ENCODE measurements around the gene PLA2G4C. TPM values are rescaled to one million over a fixed set of nuclear protein-coding genes. Genes with fewer than 3 reads are reported as not detected.

The PLA2G4C gene
- total and polyA plus RNA-seq, 2 donors from 2014 or later: 11.0 to 16.5 TPM

- TF ChIP-seq CTCF (IDR thresholded peaks at IDR 0.05; ENCODE audit: borderline replicate concordance, extremely low read depth, insufficient read depth): no peak
- Histone ChIP-seq H3K4me3 (ENCODE audit: low read length in 3 of 3) (no peak overlapping the region), H3K9ac (ENCODE audit: low read length in 3 of 3) (no peak overlapping the region), H3K27ac (ENCODE audit: low read depth in 2 of 2, low read length in 2 of 2) (no peak overlapping the region), H3K9me3 (ENCODE audit: control insufficient read depth in 2 of 3, insufficient read depth in 1 of 3, low read length in 3 of 3) (no peaks in the 10 kb centered on the region), H3K36me3 (ENCODE audit: control insufficient read depth in 2 of 3, insufficient read depth in 3 of 3, low read length in 3 of 3) (no peaks in the 10 kb centered on the region), H3K27me3 (ENCODE audit: control insufficient read depth, insufficient read depth, low read length) (no peaks in the 10 kb centered on the region), H3K4me1 (ENCODE audit: control insufficient read depth in 2 of 3, insufficient read depth in 2 of 3, low read depth in 1 of 3, low read length in 3 of 3) (no peaks in the 10 kb centered on the region)
- intact Hi-C loops (cut with DNase I): no loop called here
- no peak for FAIRE-seq
- no peak for DNase-seq
Measured at GRCh38 chr19:48060381-48060780, 50.2 kb downstream of the PLA2G4C start.

- Histone ChIP-seq H3K4me3 (ENCODE audit: low read length in 3 of 3) (no peak overlapping the region), H3K9ac (ENCODE audit: low read length in 3 of 3) (no peak overlapping the region), H3K9me3 (ENCODE audit: control insufficient read depth in 2 of 3, insufficient read depth in 1 of 3, low read length in 3 of 3) (no peaks in the 10 kb centered on the region), H3K36me3 (ENCODE audit: control insufficient read depth in 2 of 3, insufficient read depth in 3 of 3, low read length in 3 of 3) (no peaks in the 10 kb centered on the region), H3K27me3 (ENCODE audit: control insufficient read depth, insufficient read depth, low read length) (no peaks in the 10 kb centered on the region), H3K27ac (ENCODE audit: low read depth in 2 of 2, low read length in 2 of 2) (no peak overlapping the region), H3K4me1 (ENCODE audit: control insufficient read depth in 2 of 3, insufficient read depth in 2 of 3, low read depth in 1 of 3, low read length in 3 of 3) (no peaks in the 10 kb centered on the region)
- FAIRE-seq: no peak
- peak in 1 of 5 donors; percentile 18 for DNase-seq
- no peak for TF ChIP-seq CTCF (IDR thresholded peaks at IDR 0.05; ENCODE audit: borderline replicate concordance, extremely low read depth, insufficient read depth)
- intact Hi-C loops (cut with DNase I): no loop called here
Measured at GRCh38 chr19:48059331-48059730, 51.3 kb downstream of the PLA2G4C start.

GRCh38 chr19:48053856-48054255 lies 56.8 kb downstream of the PLA2G4C start:
- H3K36me3 ChIP-seq (ENCODE audit: control insufficient read depth in 2 of 3, insufficient read depth in 3 of 3, low read length in 3 of 3): no peaks in the 10 kb centered on the region
- no peaks in the 10 kb centered on the region for H3K9me3 ChIP-seq (ENCODE audit: control insufficient read depth in 2 of 3, insufficient read depth in 1 of 3, low read length in 3 of 3)
- FAIRE-seq: no peak
- no peak overlapping the region for H3K9ac ChIP-seq (ENCODE audit: low read length in 3 of 3)
- no peak overlapping the region for H3K27ac ChIP-seq (ENCODE audit: low read depth in 2 of 2, low read length in 2 of 2)
- no peaks in the 10 kb centered on the region for H3K27me3 ChIP-seq (ENCODE audit: control insufficient read depth, insufficient read depth, low read length)
- no peak for TF ChIP-seq CTCF (IDR thresholded peaks at IDR 0.05; ENCODE audit: borderline replicate concordance, extremely low read depth, insufficient read depth)
- no peaks in the 10 kb centered on the region for H3K4me1 ChIP-seq (ENCODE audit: control insufficient read depth in 2 of 3, insufficient read depth in 2 of 3, low read depth in 1 of 3, low read length in 3 of 3)
- DNase-seq: no peak
- H3K4me3 ChIP-seq (ENCODE audit: low read length in 3 of 3): no peak overlapping the region
- intact Hi-C loops (cut with DNase I): no loop called here

- Histone ChIP-seq H3K4me3 (ENCODE audit: low read length in 3 of 3) (no peak overlapping the region), H3K9ac (ENCODE audit: low read length in 3 of 3) (no peak overlapping the region), H3K27me3 (ENCODE audit: control insufficient read depth, insufficient read depth, low read length) (no peaks in the 10 kb centered on the region), H3K9me3 (ENCODE audit: control insufficient read depth in 2 of 3, insufficient read depth in 1 of 3, low read length in 3 of 3) (no peaks in the 10 kb centered on the region), H3K27ac (ENCODE audit: low read depth in 2 of 2, low read length in 2 of 2) (no peak overlapping the region), H3K4me1 (ENCODE audit: control insufficient read depth in 2 of 3, insufficient read depth in 2 of 3, low read depth in 1 of 3, low read length in 3 of 3) (no peaks in the 10 kb centered on the region), H3K36me3 (ENCODE audit: control insufficient read depth in 2 of 3, insufficient read depth in 3 of 3, low read length in 3 of 3) (no peaks in the 10 kb centered on the region)
- no peak for FAIRE-seq
- intact Hi-C loops (cut with DNase I): no loop called here
- no peak for TF ChIP-seq CTCF (IDR thresholded peaks at IDR 0.05; ENCODE audit: borderline replicate concordance, extremely low read depth, insufficient read depth)
- no peak for DNase-seq
Measured at GRCh38 chr19:48053076-48053475, 57.5 kb downstream of the PLA2G4C start.

All from kidney (tissue), 14 donors.